HG03280 (cell line): ENCODE data around the gene TSPAN10.
"Not testable (repeated sequence)": the region's sequence is repeated elsewhere in the genome, so short reads cannot be mapped to it uniquely, and the experiment has no call there.

Experiments used
- ATAC-seq: cut with Tn5 transposase; IDR thresholded peaks from one replicate; pipeline ENCODE4 v1.9.1; 2021; ENCODE audit warnings: mild to moderate bottlenecking, moderate library complexity; ENCODE audit not compliant: unreplicated experiment

TSPAN10 gene

GRCh38 chr17:81636505-81637288 is at the start of gene TSPAN10, which contains the start of gene NPLOC4:
TSPAN10 (plus strand) TSS chr17:81637196; CDS start chr17:81642413, 5,217 bp downstream.
NPLOC4 (minus strand) TSS chr17:81637112; CDS start chr17:81636930, 182 bp downstream.
- ATAC-seq = peak; percentile 91

GRCh38 chr17:81589612-81590011 is 47.4 kb upstream of the TSPAN10 start:
- no peak for ATAC-seq

DNA sequence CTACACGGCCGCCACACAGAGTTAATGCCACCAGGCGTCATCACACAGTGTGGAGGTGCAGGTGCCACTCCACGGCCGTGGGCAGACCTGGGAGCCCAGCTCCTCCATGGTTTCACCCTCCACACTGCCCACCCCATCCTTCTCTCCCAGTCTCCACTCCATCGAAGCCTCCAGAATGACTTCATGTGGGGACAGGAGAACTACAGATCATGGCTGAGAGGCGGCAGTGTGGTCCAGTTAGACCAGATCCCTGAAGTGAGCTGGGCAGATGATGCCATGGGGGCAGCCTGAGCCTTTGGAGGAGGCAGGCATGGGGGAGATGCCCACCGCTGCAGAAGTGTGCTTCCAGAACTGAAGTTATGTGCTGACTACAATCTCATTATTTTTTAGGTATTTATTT is 46.9 kb upstream of the TSPAN10 start:
- ATAC-seq = no peak

DNA sequence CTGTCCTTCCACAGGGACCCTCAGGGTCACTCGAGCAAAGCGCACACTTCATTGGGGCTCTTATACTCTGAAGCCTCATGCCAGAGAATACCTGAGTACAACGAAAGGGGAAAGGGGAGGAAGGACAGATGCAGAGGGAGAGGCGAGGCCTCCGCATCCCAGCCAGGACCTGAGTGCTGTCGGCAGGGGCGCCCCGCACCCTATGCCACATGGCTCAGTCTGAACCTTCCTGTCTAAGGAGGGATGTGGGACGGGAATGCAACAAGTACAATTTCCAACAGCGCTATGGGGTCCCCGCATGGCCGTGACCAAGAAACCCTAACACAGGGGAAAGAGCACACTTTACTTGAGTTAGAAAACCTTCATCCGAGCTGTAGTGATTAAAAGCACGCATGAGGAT is 45.0 kb upstream of the TSPAN10 start:
- no peak for ATAC-seq

GRCh38 chr17:81593105-81593871 is 43.7 kb upstream of the TSPAN10 start:
- no peak for ATAC-seq

DNA sequence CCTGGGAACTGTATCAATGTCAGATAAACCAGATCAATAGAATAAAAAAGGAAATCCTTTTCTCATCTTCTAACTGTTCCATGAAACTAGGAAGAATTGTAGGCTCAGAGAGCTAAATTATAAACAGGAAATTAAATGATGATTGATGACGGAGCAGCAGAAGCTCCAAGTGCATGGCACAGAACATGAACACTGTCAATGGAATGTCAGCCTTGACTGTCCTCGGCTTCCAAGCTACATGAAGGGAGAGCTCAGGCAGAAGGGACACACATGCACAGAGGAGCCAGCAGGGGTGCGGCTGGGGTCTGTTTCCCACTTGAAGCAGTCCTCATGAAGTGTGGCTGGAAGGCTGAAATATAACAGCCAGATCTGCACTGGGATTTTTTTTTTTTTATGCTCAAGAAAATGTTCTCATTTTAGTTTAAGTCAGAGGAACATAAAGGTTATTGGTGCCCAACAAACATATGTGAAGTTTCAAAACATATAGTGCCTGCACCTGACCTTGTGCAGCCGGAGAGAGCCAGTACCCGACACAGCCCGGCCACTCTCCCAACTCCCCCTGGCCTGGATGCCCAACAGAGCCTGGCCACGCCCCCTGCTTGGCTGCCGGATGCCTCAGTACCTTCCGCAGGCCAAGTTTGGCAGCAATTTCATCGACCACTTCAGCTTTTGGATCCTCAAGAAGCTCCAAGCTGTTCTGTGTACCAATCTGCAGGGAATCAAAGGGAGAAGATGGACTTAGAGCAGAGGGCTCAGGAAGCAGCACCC is 37.1 kb upstream of the TSPAN10 start:
- no peak for ATAC-seq

- ATAC-seq = peak; percentile 63
Measured at GRCh38 chr17:81601525-81602120, 35.4 kb upstream of the TSPAN10 start.

DNA sequence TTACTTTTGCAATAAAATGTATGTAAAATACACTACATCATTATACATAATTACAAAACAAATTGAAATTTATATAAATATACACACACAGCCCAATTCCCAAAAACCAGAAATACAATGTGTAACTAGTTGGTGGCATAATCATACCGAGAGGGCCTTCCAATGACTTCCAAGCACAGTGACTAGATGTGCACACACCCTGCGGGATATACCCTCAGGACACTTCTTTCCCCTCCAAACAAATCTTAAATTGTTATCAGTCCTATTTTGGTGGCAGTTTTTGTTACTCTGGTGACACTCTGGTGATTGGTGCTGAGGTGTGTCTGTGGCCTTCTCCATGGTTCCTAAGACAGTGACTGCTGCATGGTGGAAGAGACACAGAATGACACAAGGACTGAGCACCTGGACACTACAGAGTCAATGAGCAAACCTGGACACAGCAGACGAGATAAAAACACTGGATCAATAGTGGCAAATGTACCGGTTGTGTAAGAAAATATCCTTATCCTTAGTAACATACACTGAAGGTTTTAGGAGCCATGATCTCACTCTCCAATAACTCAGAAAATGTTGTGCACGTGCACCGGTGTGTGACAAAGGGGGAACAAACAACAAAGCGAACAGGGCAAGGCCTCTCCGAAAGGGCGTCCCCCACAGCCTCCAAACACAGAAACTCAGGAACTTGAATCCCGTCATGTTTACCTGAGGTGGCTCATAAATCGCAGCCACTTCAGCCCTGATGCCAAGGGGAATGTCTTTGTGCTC is 33.0 kb upstream of the TSPAN10 start:
- ATAC-seq = no peak

- ATAC-seq = no peak
Measured at GRCh38 chr17:81607431-81607830, 29.6 kb upstream of the TSPAN10 start.

GRCh38 chr17:81608082-81608481 is 28.9 kb upstream of the TSPAN10 start:
- ATAC-seq = no peak

- ATAC-seq = no peak
Measured at GRCh38 chr17:81608605-81609004, 28.4 kb upstream of the TSPAN10 start.

GRCh38 chr17:81609541-81610311 is 27.3 kb upstream of the TSPAN10 start:
- no peak for ATAC-seq

DNA sequence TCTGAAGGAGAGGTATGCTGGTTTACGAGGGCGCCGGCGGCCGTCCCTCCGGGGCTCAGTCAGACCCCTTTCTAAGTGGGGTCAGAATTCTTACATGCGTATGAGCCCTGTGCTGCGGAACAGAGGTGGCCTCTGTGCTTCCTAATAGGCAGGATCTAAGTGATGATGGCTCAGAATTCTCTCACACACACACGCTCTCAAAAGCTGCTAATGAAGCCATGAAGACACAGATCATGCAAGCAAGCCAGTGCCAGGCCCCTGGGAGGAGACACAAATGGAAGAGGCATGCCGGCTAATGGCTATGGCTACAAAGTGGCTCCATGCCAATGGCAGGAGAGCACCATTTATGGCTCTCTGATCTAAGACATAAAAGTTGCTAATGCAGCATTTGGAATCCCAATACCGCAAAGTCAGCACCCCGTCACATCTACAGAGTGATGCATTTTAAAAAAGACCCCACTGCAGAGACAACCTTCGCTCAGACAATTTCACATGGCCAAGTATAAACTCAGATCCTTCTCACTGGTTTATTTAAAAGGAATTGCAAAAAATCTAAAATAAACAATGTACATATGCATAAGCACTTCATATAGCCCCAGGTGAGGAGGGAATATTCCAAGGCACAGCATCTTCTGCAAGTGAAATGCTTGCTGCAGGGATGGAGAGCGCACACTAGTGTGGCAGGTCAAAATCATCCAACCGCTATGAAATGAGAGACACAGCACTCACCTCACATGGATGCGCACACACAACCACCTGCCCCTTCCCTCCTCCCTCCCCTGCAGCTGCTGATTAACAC is 24.6 kb upstream of the TSPAN10 start:
- ATAC-seq = no peak

- no peak for ATAC-seq
Measured at GRCh38 chr17:81615401-81615930, 21.5 kb upstream of the TSPAN10 start.

DNA sequence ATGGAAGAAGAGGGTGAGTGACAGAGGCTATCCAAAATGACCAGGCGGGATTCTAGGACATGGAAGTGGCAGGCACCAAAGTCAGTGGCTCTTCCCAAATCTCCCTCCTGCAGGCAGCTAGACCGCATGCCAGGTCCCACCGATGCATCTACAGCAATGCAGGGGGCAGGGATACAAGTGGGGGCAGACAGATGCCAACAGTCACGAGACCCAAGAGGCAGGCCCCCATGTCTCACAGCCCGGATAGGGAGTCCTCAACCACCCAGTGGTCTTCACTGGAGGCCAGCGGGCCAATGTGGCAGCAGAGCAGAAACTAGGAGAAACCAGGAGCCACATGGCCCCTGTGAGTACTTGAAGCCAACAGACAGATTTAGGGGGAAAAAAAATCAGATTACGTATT is 20.1 kb upstream of the TSPAN10 start:
- ATAC-seq = no peak

DNA sequence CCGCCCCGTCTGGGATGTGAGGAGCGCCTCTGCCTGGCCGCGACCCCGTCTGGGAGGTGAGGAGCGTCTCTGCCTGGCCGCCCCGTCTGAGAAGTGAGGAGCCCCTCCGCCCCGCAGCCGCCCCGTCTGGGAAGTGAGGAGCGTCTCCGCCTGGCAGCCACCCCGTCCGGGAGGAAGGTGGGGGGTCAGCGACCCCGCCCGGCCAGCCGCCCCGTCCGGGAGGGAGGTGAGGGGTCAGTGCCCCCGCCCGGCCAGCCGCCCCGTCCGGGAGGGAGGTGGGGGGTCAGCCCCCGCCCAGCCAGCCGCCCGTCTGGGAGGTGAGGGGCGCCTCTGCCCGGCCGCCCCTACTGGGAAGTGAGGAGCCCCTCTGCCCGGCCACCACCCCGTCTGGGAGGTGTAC is 18.7 kb upstream of the TSPAN10 start:
- not testable (repeated sequence) for ATAC-seq

DNA sequence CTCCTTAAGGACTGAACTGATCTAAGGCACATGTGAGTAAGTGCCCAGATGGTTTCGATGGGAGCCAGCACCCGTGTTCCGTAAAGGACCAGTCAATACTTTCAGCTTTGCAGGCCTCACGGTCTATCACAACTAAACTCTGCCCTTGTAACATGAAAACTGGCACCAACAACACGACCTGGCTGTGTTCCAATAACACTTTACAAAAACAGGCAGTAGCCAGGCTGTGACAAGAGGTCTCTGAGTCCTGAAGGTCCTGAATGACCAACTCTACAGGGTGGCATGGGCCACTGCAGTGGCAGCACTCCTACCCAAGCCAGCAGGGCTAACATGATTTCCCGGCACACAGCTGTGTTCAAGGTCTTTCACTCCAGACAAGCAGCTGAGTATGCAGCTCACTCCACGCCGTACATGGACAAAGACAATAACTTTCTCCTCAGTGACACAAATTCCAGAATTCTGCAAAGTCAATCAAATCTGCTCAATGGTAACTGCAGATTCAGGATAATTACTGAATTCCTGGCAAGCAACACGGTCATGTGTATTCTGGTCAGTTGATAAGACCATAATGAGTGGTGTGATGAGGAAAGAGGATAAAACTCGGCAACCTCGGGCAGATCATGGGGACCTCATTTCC is 15.4 kb upstream of the TSPAN10 start:
- ATAC-seq = no peak

DNA sequence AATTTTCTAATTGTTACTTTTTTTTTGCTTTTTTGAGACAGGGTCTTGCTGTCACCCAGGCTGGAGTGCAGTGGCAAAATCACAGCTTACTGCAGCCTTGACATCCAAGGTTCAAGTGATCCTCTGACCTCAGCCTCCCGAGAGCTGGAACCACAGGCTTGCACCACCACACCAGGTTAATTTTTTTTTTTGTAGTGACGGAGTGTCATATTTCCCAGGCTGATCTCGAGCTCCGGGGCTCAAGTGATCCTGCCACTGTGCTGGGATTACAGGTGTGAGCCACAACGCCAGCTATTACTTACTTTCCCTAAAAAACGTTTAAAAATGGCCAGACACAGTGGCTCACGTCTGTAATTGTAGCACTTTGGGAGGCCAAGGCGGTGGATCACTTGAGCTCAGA is 6.7 kb upstream of the TSPAN10 start:
- ATAC-seq = no peak
